Lung (tissue), 12 donors: Measurements from ENCODE around the gene SLC44A1. TPM values are rescaled to one million over a fixed set of nuclear protein-coding genes. Genes with fewer than 3 reads are reported as not detected.

ENCODE experiments used
- ATAC-seq: fragments of 200-7000 bp; cut with Tn5 transposase; one replicate; pipeline ENCODE4 v1.9.1; 2020; ENCODE audit warnings: moderate number of reproducible peaks; ENCODE audit not compliant: insufficient read depth, low FRiP score
- DNase-seq, 3 donors: peaks; one replicate each; pipeline ENCODE4 v3.0.0-alpha.2; 2013 to 2017
- H3K27ac ChIP-seq, 2 donors: one replicate each; pipeline ENCODE4 v1.5.1; 2013; ENCODE audit warnings: mild to moderate bottlenecking in 2 of 2, moderate library complexity in 2 of 2, control low read depth in 1 of 2, inconsistent platforms in 1 of 2, low read depth in 1 of 2, low read length in 1 of 2
- H3K27me3 ChIP-seq, 3 donors: one replicate each; pipeline ENCODE4 v1.5.1; 2013; ENCODE audit warnings: low read length in 2 of 3; ENCODE audit not compliant: control insufficient read depth in 3 of 3, insufficient read depth in 3 of 3
- H3K36me3 ChIP-seq, 4 donors: one replicate each; pipeline ENCODE4 v1.5.1; 2013; ENCODE audit warnings: low read length in 4 of 4, mild to moderate bottlenecking in 1 of 4, moderate library complexity in 1 of 4; ENCODE audit not compliant: control insufficient read depth in 4 of 4, insufficient read depth in 4 of 4
- H3K4me1 ChIP-seq, 5 donors: one replicate each; pipeline ENCODE4 v1.5.1; 2013; ENCODE audit warnings: low read length in 5 of 5, mild to moderate bottlenecking in 2 of 5, moderate library complexity in 1 of 5; ENCODE audit not compliant: control insufficient read depth in 5 of 5, insufficient read depth in 5 of 5
- H3K4me3 ChIP-seq: one replicate; pipeline ENCODE4 v1.5.1; 2013; ENCODE audit warnings: mild to moderate bottlenecking, control low read depth, moderate library complexity
- H3K9ac ChIP-seq, 2 donors: one replicate each; pipeline ENCODE4 v1.5.1; 2013; ENCODE audit warnings: low read length in 2 of 2, control low read depth in 1 of 2; ENCODE audit not compliant: insufficient read depth in 1 of 2
- H3K9me3 ChIP-seq, 4 donors: one replicate each; pipeline ENCODE4 v1.5.1; 2013; ENCODE audit warnings: low read length in 3 of 4, mild to moderate bottlenecking in 1 of 4, moderate library complexity in 1 of 4; ENCODE audit not compliant: control insufficient read depth in 4 of 4, insufficient read depth in 3 of 4
- WGBS, 2 donors: extraction: QIAGEN DNeasy Blood & Tissue Kit; methylation state at CpG; one replicate each; pipeline ENCODE4 v1.1.7; 2013; 5-methylcytosine and 5-hydroxymethylcytosine counted together
- polyA plus RNA-seq, 2 donors: library from polyadenylated mRNA; stranded (reverse); fragments of 200-250 nt; gene quantifications; one replicate each; pipeline ENCODE4 v1.2.1, GENCODE V29; 2013
- total RNA-seq, 2 donors: library from RNA; depleted of rRNA in 1 of 2; stranded (reverse); fragments of >200 nt in 1 of 2; gene quantifications; one replicate each; pipeline ENCODE4 v1.2.1, GENCODE V29; 2014 to 2021
- TF ChIP-seq, protein P1 (sequence below): IDR thresholded peaks from 2 replicates; pipeline ENCODE4 v1.5.1; 2012; ENCODE audit warnings: mild to moderate bottlenecking; ENCODE audit errors: control extremely low read depth, extremely low read depth
- donor health status: control.
- donor health status: control.
- donor health status: Bipolar disorder and iron deficiency.
- donor health status: healthy.
- donor health status: DM: yes; HTN: yes; CAD: no.

SLC44A1 gene
- total and polyA plus RNA-seq, 4 donors: 13.0 to 61.7 (median 33.8) TPM

DNA sequence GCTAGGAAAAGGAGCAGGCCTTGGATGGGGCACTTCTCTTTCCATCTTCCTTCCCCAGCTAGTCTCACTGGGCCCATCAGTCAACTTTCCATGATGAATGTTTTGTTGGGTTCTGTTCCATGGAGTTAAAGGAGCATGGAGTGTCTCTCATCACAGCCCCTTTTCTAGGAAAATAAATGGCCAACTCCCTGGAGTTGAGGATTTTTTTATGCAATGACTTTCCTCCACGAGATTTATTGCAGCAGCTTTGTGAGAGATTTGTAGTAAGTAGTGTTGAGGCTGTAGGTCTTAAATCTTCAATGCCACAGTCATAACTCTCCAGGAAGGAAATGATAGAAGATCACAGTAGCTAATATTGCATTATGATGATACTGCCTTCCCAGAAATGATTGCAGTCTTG is 45.6 kb upstream of the SLC44A1 start:
- TF ChIP-seq, protein P1, sequence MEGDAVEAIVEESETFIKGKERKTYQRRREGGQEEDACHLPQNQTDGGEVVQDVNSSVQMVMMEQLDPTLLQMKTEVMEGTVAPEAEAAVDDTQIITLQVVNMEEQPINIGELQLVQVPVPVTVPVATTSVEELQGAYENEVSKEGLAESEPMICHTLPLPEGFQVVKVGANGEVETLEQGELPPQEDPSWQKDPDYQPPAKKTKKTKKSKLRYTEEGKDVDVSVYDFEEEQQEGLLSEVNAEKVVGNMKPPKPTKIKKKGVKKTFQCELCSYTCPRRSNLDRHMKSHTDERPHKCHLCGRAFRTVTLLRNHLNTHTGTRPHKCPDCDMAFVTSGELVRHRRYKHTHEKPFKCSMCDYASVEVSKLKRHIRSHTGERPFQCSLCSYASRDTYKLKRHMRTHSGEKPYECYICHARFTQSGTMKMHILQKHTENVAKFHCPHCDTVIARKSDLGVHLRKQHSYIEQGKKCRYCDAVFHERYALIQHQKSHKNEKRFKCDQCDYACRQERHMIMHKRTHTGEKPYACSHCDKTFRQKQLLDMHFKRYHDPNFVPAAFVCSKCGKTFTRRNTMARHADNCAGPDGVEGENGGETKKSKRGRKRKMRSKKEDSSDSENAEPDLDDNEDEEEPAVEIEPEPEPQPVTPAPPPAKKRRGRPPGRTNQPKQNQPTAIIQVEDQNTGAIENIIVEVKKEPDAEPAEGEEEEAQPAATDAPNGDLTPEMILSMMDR: no peak
- Histone ChIP-seq H3K27ac (no peak overlapping the region), H3K4me3 (no peak overlapping the region), H3K4me1 (no peaks in the 10 kb centered on the region), H3K27me3 (no peaks in the 10 kb centered on the region), H3K36me3 (no peaks in the 10 kb centered on the region), H3K9ac (no peak overlapping the region), H3K9me3 (no peaks in the 10 kb centered on the region)
- 39 to 43% methylated on average over 1 of the region's 1 CpG for WGBS, 2 donors
- ATAC-seq (no peak), DNase-seq (no peak)

DNA sequence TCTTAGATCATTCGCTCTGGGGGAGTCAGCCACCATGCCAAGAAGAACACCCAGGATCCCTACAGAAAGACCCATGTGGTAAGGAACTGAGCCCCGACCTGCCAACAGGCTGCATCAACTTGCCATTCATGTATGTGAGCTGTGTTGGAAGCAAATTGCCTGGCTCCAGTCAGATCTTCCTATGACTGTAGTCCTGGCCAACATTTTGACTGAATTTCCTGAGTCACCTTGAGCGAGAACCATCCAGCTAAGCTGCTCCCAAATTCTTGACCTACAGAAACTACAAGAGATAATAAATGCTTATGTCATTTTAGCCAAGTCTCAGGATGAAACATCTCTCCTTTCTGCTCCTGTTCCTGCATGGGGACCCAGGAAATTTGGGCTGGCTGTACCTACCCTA is 40.0 kb upstream of the SLC44A1 start:
- TF ChIP-seq, protein P1: no peak
- Histone ChIP-seq H3K27me3 (no peaks in the 10 kb centered on the region), H3K9me3 (no peaks in the 10 kb centered on the region), H3K27ac (no peak overlapping the region), H3K9ac (no peak overlapping the region), H3K4me3 (no peak overlapping the region), H3K36me3 (no peaks in the 10 kb centered on the region), H3K4me1 (peaks cover 0 to 32% (median 22%) of the 10 kb centered on the region in 5 donors)
- 96 to 98% methylated on average over 3 of the region's 3 CpGs for WGBS, 2 donors
- DNase-seq: no peak
- no peak for ATAC-seq

DNA sequence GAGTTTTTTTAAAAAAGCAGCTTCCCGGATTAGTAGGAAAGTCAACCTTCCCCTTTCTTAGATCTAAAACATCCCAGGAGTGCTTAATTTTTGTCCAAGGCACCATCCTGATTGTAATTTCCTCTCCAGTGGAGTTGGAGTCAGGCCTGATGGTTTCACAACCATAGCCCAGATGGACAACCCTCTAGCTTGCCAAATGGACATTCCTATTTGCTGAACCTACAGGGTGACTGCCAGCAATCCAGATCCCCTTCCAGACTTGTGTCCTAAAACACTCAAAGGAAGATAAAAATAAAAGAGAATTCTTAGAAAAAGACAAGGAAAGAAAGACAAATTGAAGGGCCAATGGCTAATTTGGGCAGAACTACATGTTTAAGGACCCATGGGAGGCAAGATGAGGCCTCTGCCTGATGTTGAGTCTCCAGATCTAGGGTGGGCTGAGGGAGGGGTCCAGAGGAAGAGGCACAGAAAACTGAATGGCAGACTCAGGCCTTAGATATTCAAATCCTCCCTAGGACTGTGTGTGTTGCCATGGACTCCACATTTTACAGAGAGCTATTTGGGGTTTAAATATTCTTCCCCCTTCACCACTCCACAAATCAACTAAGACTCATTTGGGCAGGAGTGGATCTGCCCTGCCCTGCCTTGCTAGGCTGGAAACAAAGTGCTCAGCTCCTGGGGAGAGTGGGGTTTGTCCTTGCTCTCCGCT is 38.5 kb upstream of the SLC44A1 start:
- Histone ChIP-seq H3K4me3 (no peak overlapping the region), H3K4me1 (peaks cover 0 to 32% (median 22%) of the 10 kb centered on the region in 5 donors), H3K27ac (peak overlapping the region; percentile 22 to 65), H3K36me3 (no peaks in the 10 kb centered on the region), H3K27me3 (no peaks in the 10 kb centered on the region), H3K9me3 (no peaks in the 10 kb centered on the region), H3K9ac (no peak overlapping the region)
- DNase-seq (peak; percentile 86 to 97 (median 94)), ATAC-seq (peak; percentile 60)
- WGBS, 2 donors: 64 to 76% methylated on average over 2 of the region's 2 CpGs
- TF ChIP-seq, protein P1: no peak

DNA sequence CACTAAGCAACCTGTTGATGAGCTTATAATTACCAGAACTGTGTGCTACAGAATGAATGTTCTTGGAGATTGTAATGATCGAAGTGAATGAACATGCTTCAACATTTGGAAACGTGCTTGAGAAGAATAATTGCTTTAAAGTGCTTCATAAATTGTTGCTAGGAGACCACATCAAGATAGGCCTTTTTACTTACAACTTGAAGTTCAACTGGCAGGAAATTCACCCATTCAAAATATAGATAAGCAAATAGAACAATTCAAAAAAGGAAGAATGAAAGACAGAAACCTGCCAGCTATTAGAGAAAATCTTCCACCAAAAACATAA is 38.0 kb upstream of the SLC44A1 start:
- Histone ChIP-seq H3K27ac (peak overlapping the region; percentile 22 to 65), H3K27me3 (no peaks in the 10 kb centered on the region), H3K9ac (no peak overlapping the region), H3K36me3 (no peaks in the 10 kb centered on the region), H3K4me1 (peaks cover 0 to 32% (median 22%) of the 10 kb centered on the region in 5 donors), H3K9me3 (no peaks in the 10 kb centered on the region), H3K4me3 (no peak overlapping the region)
- TF ChIP-seq, protein P1: no peak
- DNase-seq (peak in 1 of 3 donors; percentile 77), ATAC-seq (no peak)
- WGBS, 2 donors: 40 to 69% methylated on average over 2 of the region's 2 CpGs
